ENCODE data around the gene CHRNA7. TPM values are rescaled to one million over a fixed set of nuclear protein-coding genes. Genes with fewer than 3 reads are reported as not detected.

Gene CHRNA7
- total and polyA plus RNA-seq, 2 of the 8 experiments (the other 6 are each of a cell fraction or from before 2014, with no cell fraction given), result 7.5 to 11.0 TPM

GRCh38 chr15:32003558-32003957 lies 26.8 kb upstream of the CHRNA7 start:
- no peak overlapping the region for H3K18ac ChIP-seq (ENCODE audit: extremely low read depth, low read length)
- no peaks in the 10 kb centered on the region; the same call in 1 of the 2 replicates for H3K23me2 ChIP-seq (ENCODE audit: low read depth, low read length)
- no peak overlapping the region for H3K9ac ChIP-seq (replicated peaks in 1 of 4; ENCODE audit: extremely low read depth in 1 of 4, low read depth in 3 of 4, low read length in 3 of 4)
- H2BK15ac ChIP-seq (ENCODE audit: low read length), result no peak overlapping the region
- FAIRE-seq (no peak), DNase-seq (ENCODE audit: low read depth in 1 of 2, low spot score in 2 of 2) (no peak)
- H4K91ac ChIP-seq (replicated peaks; ENCODE audit: insufficient read length, low read length), result no peak overlapping the region
- H2BK12ac ChIP-seq (ENCODE audit: low read depth, low read length), result no peak overlapping the region
- CTCF ChIA-PET (ENCODE audit: partially characterized antibody), result interaction anchor here (1.2 to 3.8 kb wide), 3 partner anchors 20 to 26 kb away, joined by 4 to 11 read pairs (median 10); no protein-coding TSS in a partner anchor
- H4K20me1 ChIP-seq (replicated peaks in 1 of 2; ENCODE audit: control insufficient read depth in 1 of 2, insufficient read depth in 2 of 2, low read length in 2 of 2), result no peaks in the 10 kb centered on the region
- no peak overlapping the region for H3K14ac ChIP-seq (ENCODE audit: insufficient read length)
- 96% methylated on average over 2 of the region's 2 CpGs; no CpG with 5 or more reads in 1 of the 2 experiments for WGBS, 2 experiments (ENCODE audit: extremely low coverage in 1 of 2, insufficient coverage in 1 of 2, insufficient read length in 1 of 2, insufficient replicate concordance in 2 of 2, low coverage in 1 of 2, low lambda C conversion rate in 2 of 2, missing lambda C conversion rate in 1 of 2)
- no peak overlapping the region for H2BK20ac ChIP-seq (ENCODE audit: low read length)
- H2BK120ac ChIP-seq (replicated peaks; ENCODE audit: low read depth, low read length), result no peak overlapping the region
- H3K4me3 ChIP-seq (ENCODE audit: extremely low read depth in 1 of 4, insufficient read depth in 2 of 4, low read depth in 3 of 4, low read length in 4 of 4), result no peak overlapping the region
- H3K4ac ChIP-seq (replicated peaks; ENCODE audit: insufficient read length, low read depth, low read length), result no peak overlapping the region
- no peak overlapping the region for H2AFZ ChIP-seq (ENCODE audit: low read length)
- H3K4me1 ChIP-seq (replicated peaks in 1 of 4; ENCODE audit: control insufficient read depth in 3 of 4, insufficient read depth in 4 of 4, low read length in 3 of 4), result no peaks in the 10 kb centered on the region
- no peaks in the 10 kb centered on the region for H3K79me2 ChIP-seq (ENCODE audit: control insufficient read depth in 1 of 2, insufficient read depth in 2 of 2, low read length in 2 of 2)
- TF ChIP-seq, protein P1, sequence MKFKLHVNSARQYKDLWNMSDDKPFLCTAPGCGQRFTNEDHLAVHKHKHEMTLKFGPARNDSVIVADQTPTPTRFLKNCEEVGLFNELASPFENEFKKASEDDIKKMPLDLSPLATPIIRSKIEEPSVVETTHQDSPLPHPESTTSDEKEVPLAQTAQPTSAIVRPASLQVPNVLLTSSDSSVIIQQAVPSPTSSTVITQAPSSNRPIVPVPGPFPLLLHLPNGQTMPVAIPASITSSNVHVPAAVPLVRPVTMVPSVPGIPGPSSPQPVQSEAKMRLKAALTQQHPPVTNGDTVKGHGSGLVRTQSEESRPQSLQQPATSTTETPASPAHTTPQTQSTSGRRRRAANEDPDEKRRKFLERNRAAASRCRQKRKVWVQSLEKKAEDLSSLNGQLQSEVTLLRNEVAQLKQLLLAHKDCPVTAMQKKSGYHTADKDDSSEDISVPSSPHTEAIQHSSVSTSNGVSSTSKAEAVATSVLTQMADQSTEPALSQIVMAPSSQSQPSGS (IDR thresholded peaks at IDR 0.05; ENCODE audit: low read length), result no peak
- TF ChIP-seq BRCA1 (IDR thresholded peaks at IDR 0.05; ENCODE audit: low read depth, low read length) (no peak), CHD2 (IDR thresholded peaks at IDR 0.05; ENCODE audit: low read length) (no peak), BACH1 (IDR thresholded peaks at IDR 0.05; ENCODE audit: low read length) (no peak), USF2 (IDR thresholded peaks at IDR 0.05; ENCODE audit: low read length) (no peak), MAFK (IDR thresholded peaks at IDR 0.05; ENCODE audit: low read depth, low read length) (no peak)
- TF ChIP-seq, protein P2, sequence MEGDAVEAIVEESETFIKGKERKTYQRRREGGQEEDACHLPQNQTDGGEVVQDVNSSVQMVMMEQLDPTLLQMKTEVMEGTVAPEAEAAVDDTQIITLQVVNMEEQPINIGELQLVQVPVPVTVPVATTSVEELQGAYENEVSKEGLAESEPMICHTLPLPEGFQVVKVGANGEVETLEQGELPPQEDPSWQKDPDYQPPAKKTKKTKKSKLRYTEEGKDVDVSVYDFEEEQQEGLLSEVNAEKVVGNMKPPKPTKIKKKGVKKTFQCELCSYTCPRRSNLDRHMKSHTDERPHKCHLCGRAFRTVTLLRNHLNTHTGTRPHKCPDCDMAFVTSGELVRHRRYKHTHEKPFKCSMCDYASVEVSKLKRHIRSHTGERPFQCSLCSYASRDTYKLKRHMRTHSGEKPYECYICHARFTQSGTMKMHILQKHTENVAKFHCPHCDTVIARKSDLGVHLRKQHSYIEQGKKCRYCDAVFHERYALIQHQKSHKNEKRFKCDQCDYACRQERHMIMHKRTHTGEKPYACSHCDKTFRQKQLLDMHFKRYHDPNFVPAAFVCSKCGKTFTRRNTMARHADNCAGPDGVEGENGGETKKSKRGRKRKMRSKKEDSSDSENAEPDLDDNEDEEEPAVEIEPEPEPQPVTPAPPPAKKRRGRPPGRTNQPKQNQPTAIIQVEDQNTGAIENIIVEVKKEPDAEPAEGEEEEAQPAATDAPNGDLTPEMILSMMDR (IDR thresholded peaks at IDR 0.05; ENCODE audit: control extremely low read depth in 1 of 3, insufficient read depth in 1 of 3, low read depth in 1 of 3, low read length in 3 of 3), result peak in 2 of 3 experiments; percentile 13 to 41; a peak in 3 of 4 replicates
- H4K8ac ChIP-seq (ENCODE audit: extremely low read depth, insufficient read depth, low read length), result no peak overlapping the region
- no peak overlapping the region for H3K23ac ChIP-seq (ENCODE audit: insufficient read length)
- H3K36me3 ChIP-seq (ENCODE audit: control insufficient read depth in 2 of 4, insufficient read depth in 4 of 4, low read length in 3 of 4), result no peaks in the 10 kb centered on the region
- no peak overlapping the region for H2BK5ac ChIP-seq (ENCODE audit: low read depth, low read length)
- H4K5ac ChIP-seq (ENCODE audit: insufficient read length, low read depth, low read length), result no peak overlapping the region
- no peaks in the 10 kb centered on the region for H3K9me3 ChIP-seq (ENCODE audit: insufficient read depth in 2 of 2, low read depth in 1 of 2, low read length in 1 of 2)
- no peaks in the 10 kb centered on the region for H3K79me1 ChIP-seq (ENCODE audit: low read depth, low read length)
- H3K27ac ChIP-seq (ENCODE audit: low read depth, low read length), result no peak overlapping the region
- H3K27me3 ChIP-seq (replicated peaks in 1 of 4; ENCODE audit: control insufficient read depth in 3 of 4, extremely low read depth in 1 of 4, insufficient read depth in 3 of 4, low read length in 3 of 4), result no peaks in the 10 kb centered on the region
- H3K4me2 ChIP-seq (ENCODE audit: insufficient read depth in 1 of 2, low read depth in 2 of 2, low read length in 2 of 2), result no peak overlapping the region
- POLR2A ChIA-PET (ENCODE audit: partially characterized antibody), result no interaction called here
- H2AK5ac ChIP-seq (ENCODE audit: low read depth, low read length), result no peak overlapping the region
- H3K56ac ChIP-seq (replicated peaks; ENCODE audit: insufficient read length, low read depth, low read length), result no peak overlapping the region

All from H1 (cell line).